Liver (tissue), 9 donors: ENCODE measurements around the gene ZNF565. TPM values are rescaled to one million over a fixed set of nuclear protein-coding genes. Genes with fewer than 3 reads are reported as not detected.

Source experiments
- DNase-seq: peaks from one replicate; pipeline ENCODE4 v3.0.0-alpha.2; 2017; ENCODE audit warnings: low spot score
- H3K27ac ChIP-seq, 2 donors: one replicate each; pipeline ENCODE4 v1.7.0; 2013; ENCODE audit warnings: inconsistent platforms in 2 of 2, low read length in 2 of 2, control low read depth in 1 of 2, low read depth in 1 of 2, mild to moderate bottlenecking in 1 of 2
- H3K27me3 ChIP-seq, 4 donors: one replicate each; pipeline versions ENCODE4 v1.6.1 to v1.7.0; 2013; ENCODE audit warnings: low read length in 3 of 4, inconsistent platforms in 1 of 4, mild to moderate bottlenecking in 1 of 4, moderate library complexity in 1 of 4; ENCODE audit not compliant: control insufficient read depth in 4 of 4, insufficient read depth in 4 of 4
- H3K36me3 ChIP-seq, 4 donors: one replicate each; pipeline versions ENCODE4 v1.6.1 to v1.7.0; 2013; ENCODE audit warnings: low read length in 3 of 4, mild to moderate bottlenecking in 3 of 4, low read depth in 1 of 4, moderate library complexity in 1 of 4; ENCODE audit not compliant: control insufficient read depth in 4 of 4, insufficient read depth in 3 of 4
- H3K4me1 ChIP-seq, 4 donors: one replicate each; pipeline versions ENCODE4 v1.6.1 to v1.7.0; 2013; ENCODE audit warnings: low read length in 3 of 4, mild to moderate bottlenecking in 3 of 4, moderate library complexity in 1 of 4; ENCODE audit not compliant: control insufficient read depth in 4 of 4, insufficient read depth in 4 of 4
- H3K4me3 ChIP-seq, 3 donors: one replicate each; pipeline versions ENCODE4 v1.6.1 to v1.7.0; 2013; ENCODE audit warnings: low read length in 3 of 3, control low read depth in 1 of 3, low read depth in 1 of 3, mild to moderate bottlenecking in 1 of 3
- H3K9ac ChIP-seq, 2 donors: one replicate each; pipeline ENCODE4 v1.7.0; 2013; ENCODE audit warnings: low read length in 2 of 2, mild to moderate bottlenecking in 2 of 2, moderate library complexity in 2 of 2, control low read depth in 1 of 2, low read depth in 1 of 2
- H3K9me3 ChIP-seq, 4 donors: one replicate each; pipeline versions ENCODE4 v1.6.1 to v1.7.0; 2013; ENCODE audit warnings: low read length in 3 of 4; ENCODE audit not compliant: control insufficient read depth in 4 of 4
- ATF3 ChIP-seq: IDR thresholded peaks from 2 replicates; pipeline ENCODE4 v1.6.1; 2016; ENCODE audit warnings: antibody characterized with exemption
- CTCF ChIP-seq: fragments of 150-350 bp; IDR thresholded peaks from 2 replicates; pipeline ENCODE4 v1.5.1; 2017; ENCODE audit warnings: improper control_type of control experiment, low read depth, low read length; ENCODE audit not compliant: missing input control
- EGR1 ChIP-seq, 2 donors: IDR thresholded peaks; 2 replicates each; pipeline ENCODE4 v1.6.1; 2016 to 2018; ENCODE audit warnings: antibody characterized with exemption in 2 of 2, low read depth in 2 of 2
- FOXA1 ChIP-seq: IDR thresholded peaks from 2 replicates; pipeline ENCODE4 v1.6.1; 2016; ENCODE audit warnings: antibody characterized with exemption
- FOXA2 ChIP-seq: IDR thresholded peaks from 2 replicates; pipeline ENCODE4 v1.6.1; 2016; ENCODE audit warnings: antibody characterized with exemption
- GABPA ChIP-seq, 2 donors: IDR thresholded peaks in 1 of 2; conservative IDR thresholded peaks in 1 of 2; 2 replicates each; pipeline ENCODE4 v1.6.1; 2016; ENCODE audit warnings: antibody characterized with exemption in 2 of 2, mild to moderate bottlenecking in 1 of 2, moderate library complexity in 1 of 2
- HNF4A ChIP-seq, 2 donors: conservative IDR thresholded peaks; 2 replicates each; pipeline ENCODE4 v1.6.1; 2016; ENCODE audit warnings: antibody characterized with exemption in 2 of 2, mild to moderate bottlenecking in 2 of 2
- HNF4G ChIP-seq: IDR thresholded peaks from 2 replicates; pipeline ENCODE4 v1.6.1; 2016; ENCODE audit warnings: antibody characterized with exemption
- JUND ChIP-seq, 2 donors: IDR thresholded peaks; 2 replicates each; pipeline ENCODE4 v1.6.1; 2016; ENCODE audit warnings: antibody characterized with exemption in 2 of 2
- MAX ChIP-seq: IDR thresholded peaks from 2 replicates; pipeline ENCODE4 v1.6.1; 2016; ENCODE audit warnings: antibody characterized with exemption
- NR2F2 ChIP-seq: IDR thresholded peaks from 2 replicates; pipeline ENCODE4 v1.6.1; 2016; ENCODE audit warnings: antibody characterized with exemption
- RAD21 ChIP-seq, 2 donors: IDR thresholded peaks; 2 replicates each; pipeline ENCODE4 v1.6.1; 2016; ENCODE audit warnings: antibody characterized with exemption in 2 of 2, mild to moderate bottlenecking in 2 of 2
- REST ChIP-seq: IDR thresholded peaks from 2 replicates; pipeline ENCODE4 v1.6.1; 2016; ENCODE audit warnings: antibody characterized with exemption, mild to moderate bottlenecking
- RXRA ChIP-seq, 2 donors: IDR thresholded peaks; 2 replicates each; pipeline ENCODE4 v1.6.1; 2017 to 2018; ENCODE audit warnings: antibody characterized with exemption in 2 of 2, mild to moderate bottlenecking in 1 of 2
- SP1 ChIP-seq: IDR thresholded peaks from 2 replicates; pipeline ENCODE4 v1.6.1; 2018; ENCODE audit warnings: antibody characterized with exemption, mild to moderate bottlenecking
- TAF1 ChIP-seq: conservative IDR thresholded peaks from 2 replicates; pipeline ENCODE4 v1.6.1; 2016; ENCODE audit warnings: antibody characterized with exemption, mild to moderate bottlenecking
- YY1 ChIP-seq: IDR thresholded peaks from 2 replicates; pipeline ENCODE4 v1.6.1; 2016; ENCODE audit warnings: antibody characterized with exemption, mild to moderate bottlenecking
- ZBTB33 ChIP-seq: IDR thresholded peaks from 2 replicates; pipeline ENCODE4 v1.6.1; 2016; ENCODE audit warnings: antibody characterized with exemption
- WGBS: extraction: QIAGEN DNeasy Blood & Tissue Kit; methylation state at CpG from one replicate; pipeline ENCODE4 v1.1.7; 2013; 5-methylcytosine and 5-hydroxymethylcytosine counted together
- polyA plus RNA-seq, 2 donors: library from polyadenylated mRNA; stranded (reverse) in 1 of 2; unstranded in 1 of 2; fragments of 200-250 nt in 1 of 2; fragments of >200 nt in 1 of 2; fragmentation: Nextera tagmentation in 1 of 2; extraction: Ambion mirVana in 1 of 2; gene quantifications; one replicate each; pipeline versions ENCODE4 v1.2.1 to v1.2.3, GENCODE V29; 2013 to 2015
- total RNA-seq, 2 donors: library from RNA; depleted of rRNA; stranded (reverse); fragments of >200 nt; gene quantifications; one replicate each; pipeline ENCODE4 v1.2.3, GENCODE V29; 2014
- donor health status: healthy.
- donor health status: healthy.
- donor health status: healthy.
- donor health status: healthy.
- donor health status: healthy.

ZNF565 gene
- total and polyA plus RNA-seq, 4 donors = 0.95 to 4.9 (median 2.2) TPM

- Histone ChIP-seq H3K27me3 (no peaks in the 10 kb centered on the region), H3K36me3 (no peaks in the 10 kb centered on the region), H3K27ac (no peak overlapping the region), H3K4me1 (no peaks in the 10 kb centered on the region), H3K9ac (no peak overlapping the region), H3K4me3 (no peak overlapping the region), H3K9me3 (peaks cover 0 to 21% (median 10%) of the 10 kb centered on the region in 4 donors)
- TF ChIP-seq TAF1 (no peak), HNF4A (conservative IDR thresholded peaks at IDR 0.05) (no peak), RXRA (IDR thresholded peaks at IDR 0.05) (no peak), ATF3 (no peak), FOXA1 (no peak), GABPA (IDR thresholded peaks at IDR 0.05 in 1 of 2, conservative IDR thresholded peaks at IDR 0.05 in 1 of 2) (no peak), YY1 (no peak), REST (no peak), RAD21 (IDR thresholded peaks at IDR 0.05) (no peak), FOXA2 (no peak), EGR1 (IDR thresholded peaks at IDR 0.05; ENCODE audit: low read depth in 2 of 2) (no peak), JUND (IDR thresholded peaks at IDR 0.05) (no peak), NR2F2 (no peak), ZBTB33 (no peak), SP1 (no peak), MAX (no peak), HNF4G (no peak), CTCF (no peak)
- no peak for DNase-seq
- 95% methylated on average over 20 of the region's 20 CpGs for WGBS
Measured at GRCh38 chr19:36259211-36259610, 44.7 kb upstream of the ZNF565 start.
